ENCODE measurements around the gene S100PBP. TPM values are rescaled to one million over a fixed set of nuclear protein-coding genes. Genes with fewer than 3 reads are reported as not detected.

S100PBP gene
- total RNA-seq, 4 donors from 2014 or later: 25.4 to 46.9 (median 29.8) TPM

- no peaks in the 10 kb centered on the region for H3K27me3 ChIP-seq
- H3K4me1 ChIP-seq: peaks cover 0 to 31% (median 4%) of the 10 kb centered on the region in 3 donors
- peak overlapping the region in 3 of 4 donors; percentile 38 to 44 (median 40) for H3K27ac ChIP-seq
- H3K4me3 ChIP-seq: no peak overlapping the region
- WGBS, 2 donors (ENCODE audit: low coverage in 1 of 2): 76 to 86% methylated on average over 2 of the region's 7 CpGs
- no peak for ATAC-seq
- no peaks in the 10 kb centered on the region for H3K9me3 ChIP-seq
- TF ChIP-seq POLR2AphosphoS5 (IDR thresholded peaks at IDR 0.05) (no peak), CTCF (IDR thresholded peaks at IDR 0.05) (no peak), EP300 (IDR thresholded peaks at IDR 0.05) (no peak), POLR2A (IDR thresholded peaks at IDR 0.05) (no peak)
- H3K36me3 ChIP-seq: peaks cover 0 to 88% of the 10 kb centered on the region in 2 donors
Observed at GRCh38 chr1:32773764-32774463, 43.5 kb upstream of the S100PBP start.

GRCh38 chr1:32774464-32774808 lies 43.0 kb upstream of the S100PBP start:
- TF ChIP-seq POLR2A (IDR thresholded peaks at IDR 0.05) (no peak), CTCF (IDR thresholded peaks at IDR 0.05) (no peak), POLR2AphosphoS5 (IDR thresholded peaks at IDR 0.05) (no peak), EP300 (IDR thresholded peaks at IDR 0.05) (no peak)
- ATAC-seq: no peak
- peaks cover 0 to 90% of the 10 kb centered on the region in 2 donors for H3K36me3 ChIP-seq

GRCh38 chr1:32774950-32775634 lies 42.4 kb upstream of the S100PBP start:
- Histone ChIP-seq H3K27ac (peak overlapping the region in 3 of 4 donors; percentile 33 to 55 (median 38)), H3K27me3 (no peaks in the 10 kb centered on the region), H3K4me1 (peaks cover 0 to 31% (median 4%) of the 10 kb centered on the region in 3 donors), H3K4me3 (no peak overlapping the region), H3K9me3 (no peaks in the 10 kb centered on the region), H3K36me3 (peaks cover 0 to 90% of the 10 kb centered on the region in 2 donors)
- TF ChIP-seq EP300 (IDR thresholded peaks at IDR 0.05) (no peak), POLR2AphosphoS5 (IDR thresholded peaks at IDR 0.05) (no peak), CTCF (IDR thresholded peaks at IDR 0.05) (no peak), POLR2A (IDR thresholded peaks at IDR 0.05) (no peak)
- ATAC-seq: no peak
- WGBS, 2 donors (ENCODE audit: low coverage in 1 of 2): 71 to 100% methylated on average over 1 of the region's 2 CpGs

More at GRCh38 chr1:32774464-32774808, 43.0 kb upstream of the S100PBP start:
- Histone ChIP-seq H3K27me3 (no peaks in the 10 kb centered on the region), H3K4me3 (no peak overlapping the region), H3K4me1 (peaks cover 0 to 31% (median 4%) of the 10 kb centered on the region in 3 donors), H3K9me3 (no peaks in the 10 kb centered on the region), H3K27ac (peak overlapping the region in 1 of 4 donors; percentile 38)

GRCh38 chr1:32775640-32776337 lies 41.7 kb upstream of the S100PBP start:
- no peak overlapping the region for H3K4me3 ChIP-seq
- H3K27ac ChIP-seq: peak overlapping the region in 3 of 4 donors; percentile 33 to 55 (median 38)
- no peak for ATAC-seq
- peaks cover 0 to 31% (median 4%) of the 10 kb centered on the region in 3 donors for H3K4me1 ChIP-seq
- 59 to 84% methylated on average over 5 to 6 of the region's 13 CpGs for WGBS, 2 donors (ENCODE audit: low coverage in 1 of 2)
- H3K27me3 ChIP-seq: no peaks in the 10 kb centered on the region
- TF ChIP-seq EP300 (IDR thresholded peaks at IDR 0.05) (no peak), POLR2A (IDR thresholded peaks at IDR 0.05) (no peak), CTCF (IDR thresholded peaks at IDR 0.05) (no peak), POLR2AphosphoS5 (IDR thresholded peaks at IDR 0.05) (peak; percentile 32)
- peaks cover 0 to 90% of the 10 kb centered on the region in 2 donors for H3K36me3 ChIP-seq
- H3K9me3 ChIP-seq: no peaks in the 10 kb centered on the region
